ENCODE results near the gene MACF1.

- TF ChIP-seq, protein P1, sequence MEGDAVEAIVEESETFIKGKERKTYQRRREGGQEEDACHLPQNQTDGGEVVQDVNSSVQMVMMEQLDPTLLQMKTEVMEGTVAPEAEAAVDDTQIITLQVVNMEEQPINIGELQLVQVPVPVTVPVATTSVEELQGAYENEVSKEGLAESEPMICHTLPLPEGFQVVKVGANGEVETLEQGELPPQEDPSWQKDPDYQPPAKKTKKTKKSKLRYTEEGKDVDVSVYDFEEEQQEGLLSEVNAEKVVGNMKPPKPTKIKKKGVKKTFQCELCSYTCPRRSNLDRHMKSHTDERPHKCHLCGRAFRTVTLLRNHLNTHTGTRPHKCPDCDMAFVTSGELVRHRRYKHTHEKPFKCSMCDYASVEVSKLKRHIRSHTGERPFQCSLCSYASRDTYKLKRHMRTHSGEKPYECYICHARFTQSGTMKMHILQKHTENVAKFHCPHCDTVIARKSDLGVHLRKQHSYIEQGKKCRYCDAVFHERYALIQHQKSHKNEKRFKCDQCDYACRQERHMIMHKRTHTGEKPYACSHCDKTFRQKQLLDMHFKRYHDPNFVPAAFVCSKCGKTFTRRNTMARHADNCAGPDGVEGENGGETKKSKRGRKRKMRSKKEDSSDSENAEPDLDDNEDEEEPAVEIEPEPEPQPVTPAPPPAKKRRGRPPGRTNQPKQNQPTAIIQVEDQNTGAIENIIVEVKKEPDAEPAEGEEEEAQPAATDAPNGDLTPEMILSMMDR (IDR thresholded peaks at IDR 0.05), result no peak
- TF ChIP-seq POLR2A (IDR thresholded peaks at IDR 0.05), result no peak
Observed at GRCh38 chr1:39214714-39214997, 10.2 kb downstream of the MACF1 start.

All from uterus (tissue), 2 donors.